Activated CD4-positive, alpha-beta T cell treated with anti-CD3 and anti-CD28 coated beads, Interleukin-2, amount 50 U/mL, for 1 hour (primary cell): ENCODE results near the gene SCART1.
"Not testable (repeated sequence)": the region's sequence is repeated elsewhere in the genome, so short reads cannot be mapped to it uniquely, and the experiment has no call there.

Source experiments
- DNase-seq: peaks from one replicate; pipeline ENCODE4 v3.0.0-alpha.2; 2020

Gene SCART1

DNA sequence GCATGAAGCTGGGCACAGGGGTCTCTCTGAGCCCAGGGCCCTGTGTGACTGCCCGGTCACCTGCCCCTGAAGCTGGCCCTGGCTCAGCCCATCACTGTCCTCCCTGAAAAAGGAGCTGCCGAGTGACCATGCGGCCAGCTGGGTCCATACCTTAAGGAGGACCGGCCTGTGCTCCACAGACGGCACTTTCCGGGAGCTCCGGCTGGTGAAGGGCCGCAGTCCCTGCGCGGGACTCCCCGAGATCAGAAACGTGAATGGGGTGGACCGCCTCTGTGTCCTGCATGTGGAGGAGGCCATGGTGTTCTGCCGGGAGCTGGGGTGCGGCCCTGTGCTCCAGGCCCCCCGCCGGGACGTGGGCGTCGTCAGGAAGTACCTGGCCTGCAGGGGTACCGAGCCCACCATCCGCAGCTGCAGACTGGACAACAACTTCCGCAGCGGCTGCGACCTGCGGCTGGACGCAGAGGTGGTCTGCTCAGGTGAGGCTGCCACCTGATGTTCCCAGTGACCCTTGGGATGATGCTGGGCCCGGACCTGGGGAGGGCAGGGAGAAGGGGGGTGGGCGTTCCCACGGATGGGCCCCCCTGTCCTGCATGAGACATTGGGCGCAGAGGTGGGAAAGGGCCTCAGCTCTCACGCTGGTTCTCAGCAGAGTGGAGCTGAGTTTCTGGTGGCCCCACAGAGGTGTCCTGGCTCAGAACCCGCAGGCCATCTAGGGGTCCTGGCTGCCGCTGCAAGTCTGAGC, 3.5 kb downstream of the SCART1 start:
- no peak for DNase-seq

DNA sequence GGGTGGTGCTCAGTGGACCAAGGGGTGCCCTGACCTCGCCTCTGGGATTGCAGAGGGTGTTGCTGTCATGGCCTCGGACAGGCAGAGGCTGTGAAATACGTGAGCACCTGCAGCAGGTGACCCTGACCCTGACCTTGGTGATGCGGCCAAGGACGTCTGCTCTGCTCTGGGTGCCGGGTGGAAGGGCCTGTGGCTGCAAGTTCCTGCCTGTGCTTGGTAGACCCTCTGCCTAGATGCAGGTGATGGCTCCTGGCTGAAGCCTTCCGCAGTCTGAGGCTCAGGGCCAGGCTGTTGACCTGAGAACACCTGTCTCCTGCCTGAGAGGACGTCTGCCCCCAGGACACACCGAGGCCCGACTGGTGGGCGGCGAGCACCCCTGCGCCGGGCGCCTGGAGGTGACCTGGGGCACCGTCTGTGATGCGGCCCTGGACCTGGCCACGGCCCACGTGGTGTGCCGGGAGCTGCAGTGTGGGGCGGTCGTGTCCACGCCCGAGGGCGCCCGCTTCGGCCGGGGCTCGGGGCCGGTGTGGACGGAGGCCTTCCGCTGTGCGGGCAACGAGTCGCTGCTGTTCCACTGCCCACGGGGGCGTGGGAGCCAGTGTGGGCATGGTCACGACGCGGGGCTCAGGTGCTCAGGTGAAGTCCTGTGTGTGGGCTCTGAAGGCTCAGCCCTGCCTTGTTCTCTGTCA, 4.4 kb downstream of the SCART1 start:
- DNase-seq = no peak

DNA sequence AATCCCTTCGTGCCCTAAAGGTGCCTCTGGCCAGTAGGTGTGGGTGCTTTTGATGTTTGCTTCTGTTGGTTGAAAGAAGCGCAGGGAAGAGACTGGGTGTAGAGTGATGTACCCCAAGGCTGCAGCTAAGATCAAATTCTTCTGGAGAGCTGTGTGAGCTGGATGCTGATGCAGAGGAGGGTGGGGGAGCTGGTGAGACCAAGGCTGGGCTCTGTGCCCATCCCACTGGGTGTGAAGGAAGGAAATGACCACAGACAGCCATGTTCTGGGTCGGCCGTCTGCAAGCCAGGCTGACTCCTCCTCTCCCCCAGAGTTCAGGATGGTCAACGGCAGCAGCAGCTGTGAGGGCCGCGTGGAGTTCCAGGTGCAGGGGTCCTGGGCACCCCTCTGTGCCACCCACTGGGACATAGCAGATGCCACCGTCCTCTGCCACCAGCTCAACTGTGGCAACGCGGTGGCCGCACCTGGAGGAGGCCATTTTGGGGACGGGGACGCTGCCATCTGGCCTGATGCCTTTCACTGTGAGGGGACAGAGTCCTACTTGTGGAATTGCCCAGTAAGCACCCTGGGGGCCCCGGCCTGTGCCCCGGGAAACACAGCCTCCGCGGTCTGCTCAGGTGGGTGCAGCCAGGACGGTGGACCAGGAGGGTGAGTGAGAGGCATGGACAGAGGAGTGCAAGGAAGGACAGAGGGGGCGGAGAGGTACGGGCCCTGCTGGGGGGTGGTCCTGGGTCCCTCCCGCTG, 5.1 kb downstream of the SCART1 start:
- no peak for DNase-seq

DNA sequence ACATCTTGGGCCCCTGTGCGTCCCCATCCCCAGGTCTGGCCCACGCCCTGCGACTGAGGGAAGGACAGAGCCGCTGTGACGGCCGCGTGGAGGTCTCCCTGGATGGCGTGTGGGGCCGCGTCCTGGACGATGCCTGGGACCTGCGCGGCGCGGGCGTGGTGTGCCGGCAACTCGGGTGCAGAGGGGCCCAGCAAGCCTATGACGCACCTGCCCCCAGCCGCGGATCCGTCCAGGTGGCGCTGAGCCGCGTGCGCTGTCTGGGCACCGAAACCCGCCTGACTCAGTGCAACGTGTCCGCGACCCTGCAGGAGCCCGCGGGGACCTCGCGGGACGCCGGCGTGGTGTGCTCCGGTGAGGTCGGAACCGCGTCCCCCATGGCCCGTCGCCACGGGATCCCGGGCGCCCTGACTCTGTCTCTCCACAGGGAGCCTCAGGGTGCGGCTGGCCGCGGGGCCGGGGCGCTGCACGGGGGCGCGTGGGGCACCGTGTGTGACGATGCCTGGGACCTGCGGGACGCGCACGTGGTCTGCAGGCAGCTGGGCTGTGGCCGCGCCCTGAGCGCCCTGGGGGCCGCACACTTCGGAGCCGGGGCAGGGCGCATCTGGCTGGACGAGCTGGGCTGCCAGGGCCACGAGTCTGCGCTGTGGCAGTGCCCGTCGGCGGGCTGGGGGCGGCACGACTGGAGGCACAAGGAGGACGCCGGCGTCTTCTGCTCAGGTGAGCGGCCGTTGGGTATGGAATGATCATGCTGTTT, 5.9 kb downstream of the SCART1 start:
- no peak for DNase-seq

DNA sequence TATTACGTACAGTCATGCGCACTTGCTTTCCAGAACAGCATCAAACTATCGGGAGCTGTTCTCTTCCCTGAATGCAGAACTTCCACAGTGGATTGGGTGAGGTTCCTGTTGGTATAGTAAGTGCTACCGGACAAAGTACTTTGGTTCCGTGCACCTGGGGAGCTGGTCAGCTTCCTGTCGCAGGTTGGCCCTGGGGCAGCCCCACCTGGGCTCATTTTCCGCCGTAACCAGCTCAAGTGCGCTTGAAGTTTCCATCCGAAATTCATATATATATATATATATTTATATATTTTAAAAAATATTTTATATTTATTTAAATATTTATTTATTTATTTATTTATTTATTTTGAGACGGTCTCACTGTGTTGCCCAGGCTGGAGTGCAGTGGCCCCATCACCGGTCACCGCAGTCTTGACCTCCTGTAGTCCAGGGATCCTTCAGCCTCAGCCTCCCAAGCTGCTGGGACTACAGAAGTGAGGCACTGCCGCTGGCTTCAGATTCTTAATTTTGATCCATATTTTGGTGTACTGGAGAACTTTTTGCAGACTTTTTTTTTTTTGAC, 6.5 kb downstream of the SCART1 start:
- DNase-seq = no peak

DNA sequence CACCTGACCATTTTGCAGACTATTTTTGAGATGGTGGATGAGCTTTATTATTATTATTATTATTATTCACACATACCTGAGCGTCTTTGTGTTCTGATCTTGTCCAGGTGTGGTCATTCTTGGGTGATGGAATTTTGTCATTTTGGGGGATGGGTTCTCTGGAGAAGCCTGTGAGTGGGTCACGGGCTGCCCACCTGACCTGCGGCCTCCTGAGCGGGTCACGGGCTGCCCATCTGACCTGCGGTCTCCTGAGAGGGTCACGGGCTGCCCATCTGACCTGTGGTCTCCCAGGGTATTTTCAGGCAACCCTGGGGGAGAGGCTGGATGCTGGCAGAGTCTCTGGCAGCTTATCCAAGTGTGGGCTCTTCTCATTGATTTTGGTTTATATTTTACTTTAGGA, 7.3 kb downstream of the SCART1 start:
- DNase-seq = no peak

DNA sequence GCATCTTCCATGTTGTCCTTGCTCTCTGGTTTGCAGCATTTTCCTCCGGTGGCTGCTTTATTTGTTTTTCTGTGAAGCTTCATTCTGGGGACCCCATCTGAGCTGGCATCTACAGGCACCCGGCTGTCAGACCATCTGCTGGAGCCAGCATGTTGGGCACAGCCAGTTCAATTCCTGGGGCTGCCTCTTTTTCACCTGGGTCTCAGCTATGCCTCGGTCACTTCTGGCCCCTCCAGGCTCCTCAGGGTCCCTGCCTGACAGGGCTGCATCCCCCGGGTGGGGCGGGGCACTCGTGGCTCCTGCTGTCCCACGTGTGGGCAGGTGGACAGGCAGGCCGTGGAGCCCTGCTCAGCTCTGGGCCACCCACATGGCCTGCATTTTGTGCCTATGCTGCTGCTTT, 8.1 kb downstream of the SCART1 start:
- no peak for DNase-seq

DNA sequence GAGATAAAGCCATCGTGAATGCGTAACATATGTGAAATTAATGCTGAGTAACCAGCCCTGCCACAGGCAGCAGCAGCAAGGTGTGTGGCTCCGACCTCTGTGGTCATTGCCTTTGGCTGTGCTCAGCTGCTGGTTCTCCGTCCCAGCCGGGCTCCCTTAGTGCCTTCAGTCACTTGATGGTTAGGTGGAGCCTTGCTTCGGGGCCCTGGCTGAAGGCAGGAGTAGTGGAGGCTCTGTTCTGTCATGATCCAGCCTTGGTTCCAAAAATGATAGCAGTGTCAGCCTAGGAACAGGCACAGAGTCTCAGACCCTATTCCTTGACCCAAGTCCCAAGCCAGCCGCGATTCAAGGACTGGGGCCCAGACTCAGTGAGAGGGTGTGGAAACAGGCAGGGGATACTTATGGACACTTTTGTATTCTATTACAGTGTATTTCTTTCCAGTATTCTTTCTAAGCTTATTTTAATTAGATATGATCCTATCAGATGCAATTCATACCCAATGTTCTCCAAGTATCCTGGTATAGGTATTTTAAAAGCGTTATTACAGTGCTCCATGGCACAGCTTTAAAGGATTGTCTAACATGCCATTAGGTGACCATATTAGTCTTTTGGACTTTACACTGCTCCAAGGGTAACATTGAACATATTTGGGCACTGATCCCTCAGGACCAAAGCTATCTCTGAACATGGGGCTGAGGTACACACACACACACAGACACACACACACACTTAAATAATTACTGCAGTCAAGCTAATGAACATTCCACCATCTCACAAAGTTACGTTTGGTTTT, 9.0 kb downstream of the SCART1 start:
- DNase-seq = no peak

DNA sequence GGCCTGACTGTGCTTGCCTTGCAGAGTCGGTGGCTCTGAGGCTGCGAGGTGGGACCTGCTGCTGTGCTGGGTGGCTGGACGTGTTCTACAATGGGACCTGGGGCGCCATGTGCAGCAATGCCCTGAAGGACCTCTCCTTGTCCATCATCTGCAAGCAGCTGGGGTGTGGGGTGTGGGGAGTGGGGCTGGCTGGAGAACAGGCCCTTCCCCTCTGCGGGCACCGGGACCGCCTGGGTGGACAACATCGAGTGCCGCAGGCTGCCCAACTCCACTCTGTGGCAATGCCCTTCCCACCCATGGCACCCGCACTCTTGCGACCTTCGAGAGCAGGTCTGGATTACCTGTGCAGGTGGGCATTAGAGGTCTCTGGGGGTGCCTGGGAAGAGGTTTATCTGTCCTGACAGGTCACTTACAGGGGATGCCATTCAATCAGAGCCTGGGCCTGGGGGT, 10.9 kb downstream of the SCART1 start:
- DNase-seq = no peak

DNA sequence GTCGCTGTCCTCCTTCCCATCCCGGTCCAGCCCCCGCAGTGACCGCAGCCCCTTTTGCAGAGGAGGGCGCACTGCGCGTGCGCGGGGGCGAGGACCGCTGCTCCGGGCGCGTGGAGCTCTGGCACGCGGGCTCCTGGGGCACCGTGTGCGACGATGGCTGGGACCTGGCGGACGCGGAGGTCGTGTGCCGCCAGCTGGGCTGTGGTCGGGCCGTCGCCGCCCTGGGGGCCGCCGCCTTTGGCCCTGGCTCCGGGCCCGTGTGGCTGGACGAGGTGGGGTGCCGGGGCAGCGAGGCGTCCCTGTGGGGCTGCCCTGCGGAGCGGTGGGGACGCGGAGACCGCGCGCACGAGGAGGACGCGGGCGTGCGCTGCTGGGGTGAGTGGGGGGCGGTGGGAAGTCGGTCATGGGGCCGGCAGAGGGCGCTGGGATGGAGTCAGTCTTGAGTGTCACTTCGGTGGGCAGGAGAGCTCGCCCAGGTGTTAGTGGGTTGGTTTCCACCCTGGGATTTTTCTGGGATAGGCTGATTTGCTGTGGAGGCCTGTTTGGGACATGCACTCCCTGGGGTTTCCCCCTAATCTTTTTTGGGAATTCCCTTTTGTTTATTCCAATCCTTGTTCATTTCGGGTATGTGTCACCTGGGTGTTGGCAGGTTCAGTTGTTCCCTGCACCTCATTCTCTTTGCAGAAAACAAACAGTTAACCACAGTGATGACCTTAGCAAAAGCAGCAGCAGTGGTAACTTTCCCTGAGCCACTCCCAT, 11.6 kb downstream of the SCART1 start:
- DNase-seq = no peak

DNA sequence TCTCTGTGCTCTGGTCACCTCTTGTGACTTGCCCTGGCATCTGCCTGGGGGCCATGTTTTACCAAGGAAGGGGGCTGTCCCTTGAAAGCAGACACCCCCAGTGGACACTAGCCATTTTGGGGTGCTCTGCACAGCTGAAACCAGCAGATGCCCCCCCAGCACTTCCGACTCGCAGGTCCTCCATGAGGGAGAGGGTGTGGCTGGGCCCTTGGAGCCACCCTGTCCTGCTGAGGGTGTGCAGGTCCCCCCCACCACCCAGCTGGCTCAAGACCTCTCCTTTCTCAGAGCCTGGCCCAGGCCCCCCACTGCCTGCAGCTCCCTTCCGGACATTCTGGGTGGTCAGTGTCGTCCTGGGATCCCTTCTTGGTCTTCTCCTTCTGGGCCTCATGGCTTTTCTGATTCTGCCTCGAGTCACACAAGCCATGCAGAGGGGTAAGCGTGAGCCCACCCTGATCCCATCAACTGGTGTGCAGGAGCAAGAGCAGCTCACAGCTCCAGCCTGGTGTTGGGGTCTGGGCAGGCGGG, 12.3 kb downstream of the SCART1 start:
- DNase-seq = no peak

DNA sequence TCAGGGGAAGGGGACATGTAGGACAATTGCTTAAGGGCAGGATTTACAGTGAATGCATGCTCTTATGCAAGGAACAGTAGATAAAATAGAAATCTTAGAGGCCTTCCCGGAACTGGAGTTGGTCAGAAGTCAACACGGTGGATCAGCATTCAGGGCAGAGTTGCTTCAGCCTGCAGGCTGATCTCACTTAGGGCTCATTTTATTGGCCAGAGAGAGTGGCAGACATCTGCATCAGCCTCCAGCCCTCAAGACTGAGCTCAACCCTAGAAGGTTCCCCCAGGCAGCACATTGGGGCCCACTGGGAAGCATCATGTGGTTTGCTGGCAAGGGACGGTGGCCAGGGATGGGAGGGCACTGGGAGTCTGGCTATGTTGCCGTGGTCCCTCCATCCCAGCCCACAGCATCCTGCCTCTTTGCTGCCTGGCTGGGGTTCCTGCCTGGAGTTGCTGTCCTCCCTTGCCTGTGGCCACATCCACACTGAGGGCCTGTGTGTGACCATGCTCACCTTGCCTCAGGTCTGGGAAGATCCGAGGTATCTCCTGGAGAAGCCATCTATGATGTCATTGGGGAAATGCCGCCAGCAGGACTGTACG, 13.0 kb downstream of the SCART1 start:
- no peak for DNase-seq

DNA sequence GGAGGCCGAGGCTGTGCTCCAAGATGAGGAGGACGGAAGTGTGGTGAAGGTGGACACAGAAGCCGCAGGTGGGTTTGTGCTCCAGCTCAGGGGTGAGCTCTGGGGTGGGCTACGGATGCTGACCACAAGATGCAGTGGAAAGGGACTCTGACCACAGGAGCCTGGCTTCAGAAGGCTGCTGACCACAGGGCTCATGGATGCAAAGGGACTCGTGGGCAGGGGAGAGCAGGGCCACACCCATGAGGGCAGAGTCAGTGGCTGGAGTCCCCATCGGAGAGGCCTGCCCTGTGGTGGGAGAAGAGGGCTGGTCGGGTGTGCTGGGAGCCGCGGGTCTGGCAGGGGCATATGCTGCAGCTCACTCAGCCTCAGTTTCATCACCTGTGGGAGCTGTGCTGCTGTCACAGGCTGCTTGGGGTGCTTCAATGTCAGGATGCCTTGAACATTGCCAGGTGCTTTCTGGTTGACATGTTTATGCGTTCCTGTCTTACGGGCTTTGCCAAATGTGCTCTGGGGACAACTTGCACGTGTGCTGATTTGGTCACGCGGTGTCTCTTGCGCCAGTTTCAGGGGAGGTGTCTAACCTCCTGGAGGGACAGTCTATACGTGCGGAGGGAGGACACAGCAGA, 13.7 kb downstream of the SCART1 start:
- no peak for DNase-seq

DNA sequence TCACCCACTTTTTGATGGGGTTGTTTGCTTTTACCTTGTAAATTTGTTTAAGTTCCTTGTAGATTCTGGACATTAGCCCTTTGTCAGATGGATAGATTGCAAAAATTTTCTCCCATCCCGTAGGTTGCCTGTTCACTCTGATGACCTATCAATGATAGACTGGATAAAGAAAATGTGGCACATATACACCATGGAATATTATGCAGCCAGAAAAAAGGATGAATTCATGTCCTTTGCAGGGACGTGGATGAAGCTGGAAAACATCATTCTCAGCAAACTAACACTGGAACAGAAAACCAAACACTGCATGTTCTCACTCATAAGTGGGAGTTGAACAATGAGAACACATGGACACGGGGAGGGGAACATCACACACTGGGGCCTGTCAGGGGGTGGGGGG, 15.5 kb downstream of the SCART1 start:
- DNase-seq = not testable (repeated sequence)

DNA sequence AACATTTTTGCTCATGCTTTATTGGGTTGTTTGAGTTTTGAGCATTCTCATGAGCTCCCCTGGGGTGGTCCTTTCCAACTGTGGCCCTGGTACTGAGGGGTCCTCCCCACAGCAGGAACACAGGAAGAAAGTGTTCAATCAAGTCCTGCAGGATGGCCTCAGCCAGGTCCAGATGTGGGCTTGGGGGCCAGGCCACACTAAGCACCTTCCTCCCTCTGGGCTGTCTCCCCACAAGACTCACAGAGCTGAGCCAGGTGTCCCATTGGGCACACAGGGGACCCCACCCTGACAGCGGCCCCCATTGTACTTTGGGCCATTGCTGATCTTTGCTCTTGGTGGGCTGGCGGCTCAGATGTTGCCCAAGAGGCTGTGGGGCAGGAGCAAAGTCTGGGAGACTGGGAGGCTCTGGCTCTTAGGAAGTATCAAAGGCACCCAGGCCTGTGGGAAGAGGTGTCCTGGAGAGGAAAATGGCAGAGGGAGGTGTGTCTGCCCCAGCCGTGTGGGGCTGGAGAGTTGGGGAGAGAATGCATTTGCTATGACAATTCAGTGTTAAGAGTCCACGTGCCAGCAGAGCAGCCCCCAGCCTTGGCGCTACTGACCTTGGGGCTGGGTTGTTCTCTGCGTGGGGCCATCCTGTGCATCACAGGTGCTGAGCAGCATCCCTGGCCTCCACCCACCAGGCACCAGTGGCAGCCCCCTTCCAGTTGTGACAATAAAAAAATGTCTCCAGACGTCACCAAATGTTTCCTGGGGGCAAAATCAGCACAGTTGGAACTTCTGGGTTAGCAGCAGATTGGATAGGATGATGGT, 17.8 kb downstream of the SCART1 start:
- DNase-seq = no peak

DNA sequence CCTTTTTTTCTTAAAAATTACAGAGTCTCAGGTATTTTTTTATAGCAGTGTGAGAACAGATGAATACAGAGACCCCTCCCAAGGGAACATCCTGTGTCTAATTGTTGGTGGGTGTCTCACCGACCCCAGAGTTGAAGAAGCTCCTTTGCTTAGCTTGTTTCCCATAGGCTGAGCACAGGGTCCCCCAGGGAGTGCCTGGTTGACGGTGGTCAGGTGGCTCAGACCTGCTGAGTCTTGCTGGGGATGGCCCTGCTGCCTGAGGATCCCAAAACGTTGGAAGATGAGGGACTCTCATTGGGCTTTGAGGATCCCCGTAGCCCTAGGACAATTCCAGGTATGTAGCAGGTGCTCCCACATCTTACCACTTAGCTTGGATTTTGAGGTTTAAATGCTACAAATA, 19.5 kb downstream of the SCART1 start:
- no peak for DNase-seq

DNA sequence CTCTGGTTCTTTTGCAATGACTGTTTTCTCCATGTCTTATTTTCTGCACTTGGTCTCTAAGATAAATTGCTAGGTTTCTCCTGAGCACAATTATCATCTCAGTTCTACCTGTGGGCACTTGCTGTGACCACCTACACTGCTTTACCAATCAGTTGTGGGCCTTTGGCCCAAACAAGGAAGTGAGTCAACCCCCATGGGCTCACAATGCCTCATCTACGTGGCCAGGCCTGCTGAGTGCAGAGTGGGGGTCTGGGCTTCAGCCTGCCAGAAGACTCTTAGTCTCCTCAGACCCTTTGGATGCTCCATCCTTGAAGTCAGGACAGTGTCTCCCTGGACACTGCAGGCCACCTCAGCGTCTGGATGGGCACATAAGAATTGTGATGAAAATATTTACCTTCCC, 20.3 kb downstream of the SCART1 start:
- DNase-seq = no peak

DNA sequence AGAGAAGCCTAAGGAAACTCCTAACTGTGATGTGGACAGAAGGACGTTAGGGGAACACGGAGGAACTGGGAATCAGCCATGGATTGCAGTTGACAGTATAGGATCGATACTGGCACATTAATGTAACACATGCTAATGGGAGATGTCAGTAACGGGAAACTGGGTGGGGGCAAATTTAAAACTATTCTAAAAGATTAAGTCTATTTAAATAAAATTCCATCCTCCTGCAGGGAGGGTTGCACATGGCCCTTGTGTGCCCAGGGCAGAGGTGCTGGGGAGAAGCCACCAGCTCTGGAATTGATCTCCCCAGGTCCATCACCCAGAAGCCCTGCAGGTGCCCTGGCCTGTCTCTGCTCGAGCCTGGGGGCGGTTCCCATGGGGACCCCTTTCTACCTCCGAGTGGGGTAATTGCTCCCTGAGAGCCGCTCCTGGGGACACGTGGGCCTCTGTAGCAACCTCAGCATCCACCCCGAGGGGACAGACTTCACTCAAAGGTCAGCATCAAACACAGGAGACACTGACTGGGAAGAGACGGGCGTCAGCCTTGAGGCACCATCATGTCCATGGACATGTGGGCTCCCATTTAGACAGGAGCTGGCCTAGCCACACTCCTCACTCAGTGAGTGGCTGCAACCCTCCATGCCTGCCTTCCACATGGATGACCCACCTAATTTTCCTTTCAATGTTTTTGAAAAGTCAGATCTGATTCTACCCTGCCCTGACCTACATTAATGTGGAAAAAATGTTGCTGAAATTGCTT, 21.1 kb downstream of the SCART1 start:
- no peak for DNase-seq

DNA sequence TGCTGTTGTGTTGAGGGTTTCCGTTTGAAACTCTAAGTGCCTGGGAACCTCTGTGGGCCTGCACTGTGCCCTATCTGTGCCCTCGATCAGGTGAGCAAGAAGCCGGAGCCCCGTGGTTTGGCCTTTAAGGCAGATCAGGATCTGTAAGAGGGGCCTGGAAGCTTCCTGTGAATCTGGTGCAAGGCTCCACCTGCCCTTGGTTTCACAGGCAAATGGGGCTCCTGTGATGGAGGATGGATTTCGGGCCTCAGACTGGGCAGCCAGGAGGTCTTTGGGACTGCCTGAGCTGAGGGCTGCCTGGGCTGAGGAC, 21.6 kb downstream of the SCART1 start:
- DNase-seq = peak; percentile 37
